GM18502 (cell line): Measurements from ENCODE around the gene SYT7.

ENCODE experiments used
- ATAC-seq: cut with Tn5 transposase; IDR thresholded peaks from one replicate; pipeline ENCODE4 v1.9.1; 2021; ENCODE audit warnings: mild to moderate bottlenecking; ENCODE audit not compliant: unreplicated experiment, poor library complexity

Gene SYT7

GRCh38 chr11:61586792-61587430 lies 6.0 kb upstream of the SYT7 start:
- ATAC-seq: no peak

- ATAC-seq: no peak
These were observed 4.2 kb upstream of the SYT7 start for GRCh38 chr11:61585115-61585514.

GRCh38 chr11:61581931-61582330 lies 1.1 kb upstream of the SYT7 start:
- no peak for ATAC-seq

- no peak for ATAC-seq
These were observed 496 bp downstream of the SYT7 start for GRCh38 chr11:61580271-61580888.

- ATAC-seq: no peak
These were observed 1.1 kb downstream of the SYT7 start for GRCh38 chr11:61579676-61580270.

GRCh38 chr11:61578819-61579675 lies 1.8 kb downstream of the SYT7 start:
- ATAC-seq: no peak

- no peak for ATAC-seq
These were observed 3.3 kb downstream of the SYT7 start for GRCh38 chr11:61577383-61578118.

GRCh38 chr11:61575886-61576861 lies 4.7 kb downstream of the SYT7 start:
- no peak for ATAC-seq

GRCh38 chr11:61574611-61575010 lies 6.3 kb downstream of the SYT7 start:
- no peak for ATAC-seq

- ATAC-seq: no peak
These were observed 8.0 kb downstream of the SYT7 start for GRCh38 chr11:61572913-61573312.

- ATAC-seq: no peak
These were observed 9.0 kb downstream of the SYT7 start for GRCh38 chr11:61571869-61572268.

- no peak for ATAC-seq
These were observed 9.5 kb downstream of the SYT7 start for GRCh38 chr11:61571337-61571736.

- ATAC-seq: no peak
These were observed 11.2 kb downstream of the SYT7 start for GRCh38 chr11:61569701-61570100.

GRCh38 chr11:61569018-61569417 lies 11.9 kb downstream of the SYT7 start:
- ATAC-seq: no peak

- ATAC-seq: no peak
These were observed 13.4 kb downstream of the SYT7 start for GRCh38 chr11:61567286-61568061.

GRCh38 chr11:61564936-61565696 lies 15.8 kb downstream of the SYT7 start:
- ATAC-seq: no peak

- no peak for ATAC-seq
These were observed 20.1 kb downstream of the SYT7 start for GRCh38 chr11:61560751-61561150.

GRCh38 chr11:61556621-61557020 lies 24.3 kb downstream of the SYT7 start:
- ATAC-seq: no peak
